OCI-LY1 (cell line): ENCODE measurements around the gene UBE2G1.

Experiments
- H2AFZ ChIP-seq: fragments of 200-600 bp; sonication (generic), shearing (Covaris generic); 2 replicates; pipeline ENCODE4 v1.6.0; 2014; ENCODE audit warnings: antibody characterized with exemption, mild to moderate bottlenecking, low read length
- H3F3A ChIP-seq: fragments of 200-600 bp; sonication (generic), shearing (Covaris generic); 2 replicates; pipeline ENCODE4 v1.6.0; 2014; ENCODE audit warnings: mild to moderate bottlenecking, antibody characterized with exemption, low read length, moderate library complexity; ENCODE audit not compliant: insufficient read depth
- H3K27ac ChIP-seq: fragments of 200-600 bp; sonication (generic); 2 replicates; pipeline ENCODE4 v1.5.1; 2014; ENCODE audit warnings: low read length, mixed run types, mild to moderate bottlenecking, low read depth; ENCODE audit not compliant: poor library complexity, severe bottlenecking
- H3K27me3 ChIP-seq: fragments of 200-600 bp; sonication (generic); 2 replicates; pipeline ENCODE4 v1.6.0; 2014; ENCODE audit warnings: antibody characterized with exemption, mild to moderate bottlenecking, low read length, moderate library complexity; ENCODE audit not compliant: insufficient read depth
- H3K36me3 ChIP-seq: fragments of 200-600 bp; sonication (generic); 2 replicates; pipeline ENCODE4 v1.6.1; 2014; ENCODE audit warnings: mild to moderate bottlenecking, antibody characterized with exemption, low read length, moderate library complexity, mixed read lengths; ENCODE audit not compliant: insufficient read depth
- H3K4me1 ChIP-seq: fragments of 200-600 bp; sonication (generic); 2 replicates; pipeline ENCODE4 v1.5.1; 2014; ENCODE audit warnings: mild to moderate bottlenecking, low read length, moderate library complexity; ENCODE audit not compliant: insufficient read depth, severe bottlenecking
- H3K4me2 ChIP-seq: fragments of 200-600 bp; sonication (generic), shearing (Covaris generic); 2 replicates; pipeline ENCODE4 v1.6.1; 2014; ENCODE audit warnings: low read length
- H3K4me3 ChIP-seq: fragments of 200-600 bp; sonication (generic); 2 replicates; pipeline ENCODE4 v1.5.1; 2014; ENCODE audit warnings: low read length, low read depth, mild to moderate bottlenecking, mixed read lengths; ENCODE audit not compliant: poor library complexity, severe bottlenecking
- H3K79me2 ChIP-seq: fragments of 200-600 bp; shearing (Covaris generic); 2 replicates; pipeline ENCODE4 v1.6.1; 2016; ENCODE audit warnings: mixed run types, low read length, mixed read lengths; ENCODE audit not compliant: insufficient read depth
- H3K9ac ChIP-seq: fragments of 200-600 bp; sonication (generic), shearing (Covaris generic); 2 replicates; pipeline ENCODE4 v1.6.1; 2014; ENCODE audit warnings: mild to moderate bottlenecking, low read length, mixed read lengths
- H3K9me2 ChIP-seq: fragments of 200-600 bp; sonication (generic), shearing (Covaris generic); 2 replicates; pipeline ENCODE4 v1.6.1; 2014; ENCODE audit warnings: low read depth, mild to moderate bottlenecking, low read length, mixed read lengths
- H3K9me3 ChIP-seq: fragments of 200-600 bp; shearing (Covaris generic); 2 replicates; pipeline ENCODE4 v1.6.1; 2014; ENCODE audit warnings: low read length, mixed read lengths
- H4K20me1 ChIP-seq: fragments of 200-600 bp; sonication (generic), shearing (Covaris generic); 2 replicates; pipeline ENCODE4 v1.6.0; 2016; ENCODE audit warnings: mild to moderate bottlenecking, low read length; ENCODE audit not compliant: insufficient read depth
- EZH2 ChIP-seq: fragments of 200-600 bp; sonication (generic), shearing (Covaris generic); IDR thresholded peaks from 2 replicates; pipeline ENCODE4 v1.8.0; 2017; ENCODE audit warnings: borderline replicate concordance, mixed run types, mild to moderate bottlenecking, antibody characterized with exemption, low read length, moderate library complexity, mixed read lengths
- TF ChIP-seq, protein P1 (sequence below): fragments of 200-600 bp; sonication (generic), shearing (Covaris generic); IDR thresholded peaks from 2 replicates; pipeline ENCODE4 v1.5.1; 2017; ENCODE audit warnings: mild to moderate bottlenecking, antibody characterized with exemption, low read length, moderate library complexity, mixed read lengths

Gene UBE2G1

DNA sequence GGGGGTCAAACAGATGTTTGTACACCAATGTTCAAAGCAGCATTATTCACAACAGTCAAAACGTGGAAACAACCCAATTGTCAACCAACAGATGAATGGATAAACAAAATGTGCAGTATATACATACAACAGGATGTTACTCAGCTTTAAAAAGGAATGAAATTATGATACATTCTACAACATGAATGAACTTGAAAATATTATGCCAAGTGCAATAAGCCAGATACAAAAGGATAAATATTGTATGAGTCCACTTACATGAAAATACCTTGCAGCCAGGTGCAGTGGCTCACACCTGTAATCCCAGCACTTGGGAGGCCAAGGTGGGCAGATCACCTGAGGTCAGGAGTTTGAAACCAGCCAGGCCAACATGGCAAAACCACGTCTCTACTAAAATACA, 39.9 kb downstream of the UBE2G1 start:
- no peak for TF ChIP-seq EZH2
- TF ChIP-seq, protein P1, sequence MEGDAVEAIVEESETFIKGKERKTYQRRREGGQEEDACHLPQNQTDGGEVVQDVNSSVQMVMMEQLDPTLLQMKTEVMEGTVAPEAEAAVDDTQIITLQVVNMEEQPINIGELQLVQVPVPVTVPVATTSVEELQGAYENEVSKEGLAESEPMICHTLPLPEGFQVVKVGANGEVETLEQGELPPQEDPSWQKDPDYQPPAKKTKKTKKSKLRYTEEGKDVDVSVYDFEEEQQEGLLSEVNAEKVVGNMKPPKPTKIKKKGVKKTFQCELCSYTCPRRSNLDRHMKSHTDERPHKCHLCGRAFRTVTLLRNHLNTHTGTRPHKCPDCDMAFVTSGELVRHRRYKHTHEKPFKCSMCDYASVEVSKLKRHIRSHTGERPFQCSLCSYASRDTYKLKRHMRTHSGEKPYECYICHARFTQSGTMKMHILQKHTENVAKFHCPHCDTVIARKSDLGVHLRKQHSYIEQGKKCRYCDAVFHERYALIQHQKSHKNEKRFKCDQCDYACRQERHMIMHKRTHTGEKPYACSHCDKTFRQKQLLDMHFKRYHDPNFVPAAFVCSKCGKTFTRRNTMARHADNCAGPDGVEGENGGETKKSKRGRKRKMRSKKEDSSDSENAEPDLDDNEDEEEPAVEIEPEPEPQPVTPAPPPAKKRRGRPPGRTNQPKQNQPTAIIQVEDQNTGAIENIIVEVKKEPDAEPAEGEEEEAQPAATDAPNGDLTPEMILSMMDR: no peak
- no peak overlapping the region for H3K27ac ChIP-seq
- H4K20me1 ChIP-seq: no peaks in the 10 kb centered on the region; the same call in none of the 2 replicates
- peaks cover under 1% of the 10 kb centered on the region for H3K4me1 ChIP-seq
- no peak overlapping the region for H3K9ac ChIP-seq
- H3K36me3 ChIP-seq: peaks cover 83% of the 10 kb centered on the region
- H3F3A ChIP-seq: peaks cover 3% of the 10 kb centered on the region; the same call in 1 of the 2 replicates
- H3K79me2 ChIP-seq: peaks cover 98% of the 10 kb centered on the region
- peaks cover 20% of the 10 kb centered on the region for H3K9me3 ChIP-seq
- H3K4me2 ChIP-seq: no peak overlapping the region
- H3K27me3 ChIP-seq: no peaks in the 10 kb centered on the region
- no peak overlapping the region for H2AFZ ChIP-seq
- H3K9me2 ChIP-seq: no peaks in the 10 kb centered on the region
- H3K4me3 ChIP-seq: no peak overlapping the region

DNA sequence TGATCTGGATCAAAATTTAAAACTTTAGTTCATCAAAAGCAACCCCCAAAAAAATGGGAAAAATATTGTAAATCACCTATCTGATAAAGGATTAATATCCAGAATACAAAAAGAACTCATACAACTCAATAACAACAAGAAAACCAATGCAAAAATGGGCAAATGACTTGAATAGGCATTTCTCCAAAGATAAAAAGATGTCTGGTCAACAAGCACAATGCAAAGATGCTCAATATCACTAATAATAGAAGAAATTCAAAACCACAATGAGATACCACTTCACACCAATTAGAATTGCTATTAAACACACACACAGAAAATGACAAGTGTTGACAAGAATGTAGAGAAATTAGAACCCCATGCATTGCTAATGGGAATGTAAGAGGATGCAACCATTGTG, 40.4 kb downstream of the UBE2G1 start:
- Histone ChIP-seq H3K9me3 (peaks cover 20% of the 10 kb centered on the region), H3K9me2 (no peaks in the 10 kb centered on the region), H4K20me1 (no peaks in the 10 kb centered on the region; the same call in none of the 2 replicates), H3F3A (peaks cover 3% of the 10 kb centered on the region; the same call in 1 of the 2 replicates), H3K27me3 (no peaks in the 10 kb centered on the region), H3K4me3 (no peak overlapping the region), H3K79me2 (peaks cover 98% of the 10 kb centered on the region), H3K9ac (no peak overlapping the region), H3K4me1 (no peaks in the 10 kb centered on the region), H3K36me3 (peaks cover 81% of the 10 kb centered on the region), H2AFZ (no peak overlapping the region), H3K27ac (no peak overlapping the region), H3K4me2 (no peak overlapping the region)
- TF ChIP-seq EZH2: no peak
- TF ChIP-seq, protein P1: no peak

DNA sequence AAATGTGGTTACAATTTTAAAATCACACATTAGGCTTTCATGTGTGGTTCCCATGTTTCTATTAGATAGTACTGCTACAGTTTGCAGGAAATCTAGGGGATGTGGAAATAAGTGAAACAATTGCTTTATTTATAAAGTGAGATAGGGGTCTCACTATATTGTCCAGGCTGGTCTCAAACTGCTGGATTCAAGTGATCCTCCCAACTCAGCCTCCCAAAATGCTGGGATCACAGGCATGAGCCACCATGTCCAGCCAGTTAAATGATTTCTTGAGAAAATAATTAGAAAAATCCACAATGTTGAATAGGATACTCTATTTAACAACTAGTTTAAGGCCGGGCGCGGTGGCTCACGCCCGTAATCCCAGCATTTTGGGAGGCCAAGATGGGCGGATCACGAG, 42.0 kb downstream of the UBE2G1 start:
- H3K4me3 ChIP-seq: no peak overlapping the region
- H4K20me1 ChIP-seq: no peaks in the 10 kb centered on the region; the same call in none of the 2 replicates

More for the DNA sequence above, 42.0 kb downstream of the UBE2G1 start:
- no peak overlapping the region for H3K9ac ChIP-seq
- peaks cover 74% of the 10 kb centered on the region for H3K36me3 ChIP-seq
- peaks cover 20% of the 10 kb centered on the region for H3K9me3 ChIP-seq
- no peaks in the 10 kb centered on the region for H3K9me2 ChIP-seq
- H3F3A ChIP-seq: peaks cover 7% of the 10 kb centered on the region; the same call in 1 of the 2 replicates
- no peak overlapping the region for H2AFZ ChIP-seq
- no peak overlapping the region for H3K4me2 ChIP-seq
- H3K4me1 ChIP-seq: peaks cover 2% of the 10 kb centered on the region
- peaks cover 100% of the 10 kb centered on the region for H3K79me2 ChIP-seq
- H3K27ac ChIP-seq: no peak overlapping the region
- TF ChIP-seq, protein P1: no peak
- TF ChIP-seq EZH2: no peak
- H3K27me3 ChIP-seq: no peaks in the 10 kb centered on the region
